ENCODE measurements around the gene CC2D2A. TPM values are rescaled to one million over a fixed set of nuclear protein-coding genes. Genes with fewer than 3 reads are reported as not detected.
A peak's percentile ranks its signal among the peaks of the same experiment; 100 is the strongest.

CC2D2A gene
- total RNA-seq, 1 donor from 2014 or later: 15.5 TPM

DNA sequence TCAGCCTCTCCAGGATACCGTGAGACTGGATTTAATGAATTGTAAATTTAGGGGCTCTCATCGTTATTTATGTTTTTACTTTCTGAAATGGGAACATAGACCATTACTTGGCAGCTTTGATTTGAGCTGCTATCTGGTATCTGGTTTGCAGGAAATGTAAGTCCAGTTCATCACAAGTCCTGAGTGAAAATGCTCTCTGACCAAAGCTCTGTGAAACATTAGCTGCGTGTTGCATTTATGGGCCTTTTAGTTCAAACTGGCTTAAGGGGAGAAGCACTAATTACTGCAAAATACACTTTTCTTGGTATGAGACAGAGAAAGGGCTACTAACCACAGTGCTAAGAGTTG, 420 bp downstream of the CC2D2A start:
- TF ChIP-seq, protein P1, sequence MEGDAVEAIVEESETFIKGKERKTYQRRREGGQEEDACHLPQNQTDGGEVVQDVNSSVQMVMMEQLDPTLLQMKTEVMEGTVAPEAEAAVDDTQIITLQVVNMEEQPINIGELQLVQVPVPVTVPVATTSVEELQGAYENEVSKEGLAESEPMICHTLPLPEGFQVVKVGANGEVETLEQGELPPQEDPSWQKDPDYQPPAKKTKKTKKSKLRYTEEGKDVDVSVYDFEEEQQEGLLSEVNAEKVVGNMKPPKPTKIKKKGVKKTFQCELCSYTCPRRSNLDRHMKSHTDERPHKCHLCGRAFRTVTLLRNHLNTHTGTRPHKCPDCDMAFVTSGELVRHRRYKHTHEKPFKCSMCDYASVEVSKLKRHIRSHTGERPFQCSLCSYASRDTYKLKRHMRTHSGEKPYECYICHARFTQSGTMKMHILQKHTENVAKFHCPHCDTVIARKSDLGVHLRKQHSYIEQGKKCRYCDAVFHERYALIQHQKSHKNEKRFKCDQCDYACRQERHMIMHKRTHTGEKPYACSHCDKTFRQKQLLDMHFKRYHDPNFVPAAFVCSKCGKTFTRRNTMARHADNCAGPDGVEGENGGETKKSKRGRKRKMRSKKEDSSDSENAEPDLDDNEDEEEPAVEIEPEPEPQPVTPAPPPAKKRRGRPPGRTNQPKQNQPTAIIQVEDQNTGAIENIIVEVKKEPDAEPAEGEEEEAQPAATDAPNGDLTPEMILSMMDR (IDR thresholded peaks at IDR 0.05): no peak
- Histone ChIP-seq H3K36me3 (no peaks in the 10 kb centered on the region), H3K9me3 (no peaks in the 10 kb centered on the region), H3K4me3 (peak overlapping the region; percentile 65), H3K4me1 (no peaks in the 10 kb centered on the region), H3K27me3 (no peaks in the 10 kb centered on the region), H3K27ac (peak overlapping the region; percentile 74)
- DNase-seq (no peak), ATAC-seq (no peak)
- intact Hi-C loops (cut with DNase I): no loop called here

DNA sequence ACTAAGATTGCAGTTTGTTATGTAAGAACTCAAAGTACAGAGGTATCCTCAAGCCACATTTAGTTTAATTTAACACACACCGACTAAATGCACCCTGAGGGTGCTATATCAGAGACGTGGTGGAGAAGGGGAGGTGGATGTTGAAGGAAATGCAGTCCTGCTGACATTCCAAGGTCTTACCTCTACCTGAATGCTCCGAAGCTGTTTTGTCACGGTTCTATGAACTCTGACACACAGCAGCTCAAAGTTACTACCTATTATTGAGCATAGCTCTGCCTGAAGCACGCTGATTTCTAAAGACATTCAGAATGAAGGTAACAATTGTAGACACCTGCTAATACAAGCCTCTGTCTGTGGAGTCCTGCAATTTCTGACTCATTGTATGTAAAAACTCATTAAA, 6.7 kb downstream of the CC2D2A start:
- no peak for ATAC-seq
- Histone ChIP-seq H3K4me3 (no peak overlapping the region), H3K27ac (no peak overlapping the region), H3K27me3 (no peaks in the 10 kb centered on the region), H3K9me3 (no peaks in the 10 kb centered on the region), H3K4me1 (no peaks in the 10 kb centered on the region), H3K36me3 (no peaks in the 10 kb centered on the region)
- intact Hi-C loops (cut with DNase I): loop anchor here (5.0 kb wide), 1 partner anchor 171 kb away; no protein-coding TSS in a partner anchor
- no peak for DNase-seq
- TF ChIP-seq, protein P1 (IDR thresholded peaks at IDR 0.05): no peak

DNA sequence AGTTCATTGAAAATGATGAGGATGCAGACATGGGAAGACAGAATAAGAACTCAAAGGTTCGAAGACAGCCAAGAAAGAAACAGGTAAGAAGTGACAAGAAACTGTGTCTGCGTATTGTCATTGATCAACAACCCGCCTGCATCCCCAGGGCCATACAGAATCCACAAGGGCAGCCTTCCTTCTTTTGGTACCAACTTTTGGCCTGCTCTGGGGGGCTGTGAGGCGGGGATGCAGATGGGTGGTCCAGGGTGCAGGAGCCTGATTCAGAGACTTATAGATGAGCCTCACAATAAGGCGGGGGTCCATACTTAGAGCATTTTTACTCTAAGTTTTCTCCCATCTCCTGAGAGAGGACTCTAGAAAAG, 9.0 kb downstream of the CC2D2A start:
- intact Hi-C loops (cut with DNase I): loop anchor here (5.0 kb wide), 1 partner anchor 169 kb away; no protein-coding TSS in a partner anchor
- no peak overlapping the region for H3K27ac ChIP-seq

DNA sequence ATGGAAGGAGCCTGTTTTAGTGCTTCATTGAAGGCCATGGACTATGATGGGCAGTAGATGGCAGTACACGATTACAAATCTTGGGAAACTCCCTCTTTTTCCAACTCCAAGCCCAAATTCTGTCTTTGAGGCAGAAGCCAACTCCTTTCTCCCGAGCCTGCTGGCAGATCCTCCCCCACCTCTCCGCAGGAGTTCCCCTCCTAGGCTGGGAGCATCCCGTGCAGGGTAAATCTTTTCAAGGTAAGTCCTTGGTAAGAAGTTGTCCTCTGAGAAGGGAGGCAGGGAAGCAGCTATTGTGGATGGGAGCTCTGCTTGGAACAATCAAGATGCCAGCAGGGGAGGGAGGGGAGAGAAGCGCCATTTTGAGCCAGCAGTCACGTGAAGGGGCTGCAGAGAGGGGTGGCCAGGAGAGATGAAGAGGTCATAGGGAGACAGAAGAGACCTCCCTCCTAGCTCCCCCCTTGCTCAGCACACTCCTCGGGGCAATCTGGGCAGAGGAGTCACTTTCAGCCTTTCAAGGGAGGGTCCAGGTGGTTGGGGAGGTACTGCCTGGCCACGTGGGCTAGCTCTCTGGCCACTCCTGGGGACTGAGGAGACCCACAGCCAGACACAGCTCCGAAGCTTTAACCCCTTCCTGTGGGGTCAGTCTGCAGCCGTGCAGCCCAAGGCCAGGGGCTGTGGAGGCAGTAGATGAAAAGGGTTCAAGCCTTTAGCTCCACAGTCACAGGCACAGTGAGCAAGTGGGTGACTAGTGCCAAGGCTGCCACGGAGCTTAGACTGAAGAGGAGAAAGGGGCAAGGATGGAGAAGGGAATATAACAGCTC, 9.6 kb downstream of the CC2D2A start:
- H3K27me3 ChIP-seq: no peaks in the 10 kb centered on the region
- H3K36me3 ChIP-seq: no peaks in the 10 kb centered on the region
- ATAC-seq (peak; percentile 92), DNase-seq (peak; percentile 72)
- H3K9me3 ChIP-seq: no peaks in the 10 kb centered on the region
- intact Hi-C loops (cut with DNase I): loop anchor here (5.0 kb wide), 1 partner anchor 168 kb away; no protein-coding TSS in a partner anchor
- TF ChIP-seq, protein P1 (IDR thresholded peaks at IDR 0.05): peak; percentile 63
- no peaks in the 10 kb centered on the region for H3K4me1 ChIP-seq
- H3K4me3 ChIP-seq: peak overlapping the region; percentile 57
- peak overlapping the region; percentile 71 for H3K27ac ChIP-seq

More for the DNA sequence above, 9.0 kb downstream of the CC2D2A start:
- Histone ChIP-seq H3K27me3 (no peaks in the 10 kb centered on the region), H3K36me3 (no peaks in the 10 kb centered on the region), H3K9me3 (no peaks in the 10 kb centered on the region), H3K4me1 (no peaks in the 10 kb centered on the region), H3K4me3 (peak overlapping the region; percentile 57)
- DNase-seq (no peak), ATAC-seq (no peak)
- TF ChIP-seq, protein P1 (IDR thresholded peaks at IDR 0.05): no peak

DNA sequence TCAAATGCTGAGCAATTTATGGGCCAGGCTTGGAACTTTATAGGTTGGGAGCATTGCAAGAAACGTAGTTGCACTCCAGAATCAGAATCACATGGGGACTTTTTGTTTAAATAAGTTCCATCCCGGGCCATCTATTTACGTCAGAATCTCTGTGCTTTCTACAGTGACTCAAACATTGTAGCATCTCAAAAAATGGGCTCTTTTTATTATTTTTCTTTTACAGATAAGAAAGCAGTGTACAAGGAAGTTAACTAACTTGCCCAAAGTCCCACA, 10.2 kb downstream of the CC2D2A start:
- intact Hi-C loops (cut with DNase I): loop anchor here (5.0 kb wide), 1 partner anchor 167 kb away; no protein-coding TSS in a partner anchor
- Histone ChIP-seq H3K27me3 (no peaks in the 10 kb centered on the region), H3K9me3 (no peaks in the 10 kb centered on the region), H3K4me3 (peak overlapping the region; percentile 57), H3K4me1 (no peaks in the 10 kb centered on the region), H3K27ac (peak overlapping the region; percentile 71), H3K36me3 (no peaks in the 10 kb centered on the region)
- no peak for ATAC-seq
- no peak for DNase-seq
- TF ChIP-seq, protein P1 (IDR thresholded peaks at IDR 0.05): no peak

All from upper lobe of right lung (tissue), 1 donor.